ENCODE results near the gene GRIFIN.

Gene GRIFIN

GRCh38 chr7:2476298-2476697 lies at the start of gene GRIFIN:
Gene GRIFIN (minus strand): TSS chr7:2476398. CDS start chr7:2476383, 15 bp downstream.
- no peak for FAIRE-seq

DNA sequence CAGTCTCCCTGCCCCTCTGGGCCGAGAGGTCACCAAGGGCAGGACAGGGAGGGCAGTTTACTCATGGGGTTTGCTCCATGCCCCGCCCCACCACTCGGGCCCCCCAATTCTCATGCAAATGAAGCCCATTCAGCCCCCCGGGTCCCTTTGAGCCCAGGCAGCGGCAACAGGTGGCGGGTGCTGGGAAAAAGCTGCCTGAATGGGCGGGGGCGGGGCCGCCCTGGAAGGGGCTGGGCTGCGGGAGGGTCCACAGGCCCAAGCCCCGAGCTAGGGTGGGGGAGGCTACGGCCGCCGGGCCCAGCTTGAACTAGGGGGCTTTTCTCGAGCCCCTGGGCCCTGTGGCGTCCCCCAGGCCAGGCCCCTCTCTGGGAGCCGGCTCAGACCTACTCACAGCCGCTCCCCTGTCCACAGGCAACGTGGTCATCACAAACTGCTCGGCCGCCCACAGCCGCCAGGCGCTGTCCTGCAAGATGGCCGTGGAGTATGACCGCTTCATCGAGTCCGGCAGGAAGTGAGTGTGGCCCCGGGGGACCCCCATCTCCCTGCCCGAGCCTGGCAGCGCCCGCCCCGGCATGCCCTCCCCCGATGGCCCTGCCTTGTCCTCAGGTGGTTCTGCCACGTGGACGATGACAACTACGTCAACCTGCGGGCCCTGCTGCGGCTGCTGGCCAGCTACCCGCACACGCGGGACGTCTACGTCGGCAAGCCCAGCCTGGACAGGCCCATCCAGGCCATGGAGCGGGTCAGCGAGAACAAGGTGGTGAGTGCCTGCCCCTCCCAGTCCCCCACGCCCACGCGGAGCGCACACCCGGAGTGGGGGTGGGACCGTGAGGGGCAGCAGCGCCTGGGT lies 48.8 kb upstream of the GRIFIN start:
- FAIRE-seq, result no peak

DNA sequence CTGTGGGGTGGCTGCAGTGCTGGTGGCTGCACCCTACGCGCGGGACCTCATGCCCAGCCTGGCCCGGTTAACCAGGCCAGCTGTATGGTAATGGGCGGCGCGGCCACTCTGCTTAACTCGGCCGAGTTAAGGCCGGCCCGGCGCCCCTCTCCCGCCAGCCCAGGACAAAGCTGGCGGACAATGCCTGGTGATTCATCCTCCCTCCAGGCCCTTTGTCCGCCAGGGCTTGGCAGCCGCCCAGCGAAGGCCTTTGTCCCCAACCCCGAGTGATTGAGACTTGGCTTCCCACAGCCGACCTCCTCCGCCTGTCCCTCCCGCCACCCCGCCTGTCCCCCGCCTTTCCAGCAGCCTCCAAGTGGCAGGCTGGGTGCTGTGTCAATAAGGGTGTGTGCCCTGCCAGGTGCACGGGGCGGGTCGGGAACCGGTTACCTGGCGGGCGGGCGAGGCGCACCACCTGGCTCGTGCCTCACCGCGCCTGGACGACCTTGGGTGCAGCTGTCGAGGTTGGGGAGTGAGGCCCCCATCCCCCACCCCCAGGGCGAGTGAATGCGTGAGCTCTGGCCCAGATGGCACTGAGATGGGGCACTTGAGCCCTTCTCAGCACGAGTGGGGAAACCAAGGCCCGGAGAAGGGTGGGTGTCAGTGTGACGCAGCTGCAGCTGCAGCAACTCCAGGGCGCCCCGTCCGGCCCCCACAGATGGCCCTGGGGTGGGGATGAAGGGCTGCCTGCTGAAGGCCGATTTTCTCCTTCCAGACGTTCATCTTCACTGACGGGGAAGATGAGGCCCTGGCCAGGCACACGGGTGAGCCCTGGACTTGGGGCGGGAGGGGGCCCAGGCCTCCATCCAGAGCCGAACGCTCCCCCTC lies 48.0 kb upstream of the GRIFIN start:
- no peak for FAIRE-seq

GRCh38 chr7:2523461-2523936 lies 47.3 kb upstream of the GRIFIN start:
- no peak for FAIRE-seq

DNA sequence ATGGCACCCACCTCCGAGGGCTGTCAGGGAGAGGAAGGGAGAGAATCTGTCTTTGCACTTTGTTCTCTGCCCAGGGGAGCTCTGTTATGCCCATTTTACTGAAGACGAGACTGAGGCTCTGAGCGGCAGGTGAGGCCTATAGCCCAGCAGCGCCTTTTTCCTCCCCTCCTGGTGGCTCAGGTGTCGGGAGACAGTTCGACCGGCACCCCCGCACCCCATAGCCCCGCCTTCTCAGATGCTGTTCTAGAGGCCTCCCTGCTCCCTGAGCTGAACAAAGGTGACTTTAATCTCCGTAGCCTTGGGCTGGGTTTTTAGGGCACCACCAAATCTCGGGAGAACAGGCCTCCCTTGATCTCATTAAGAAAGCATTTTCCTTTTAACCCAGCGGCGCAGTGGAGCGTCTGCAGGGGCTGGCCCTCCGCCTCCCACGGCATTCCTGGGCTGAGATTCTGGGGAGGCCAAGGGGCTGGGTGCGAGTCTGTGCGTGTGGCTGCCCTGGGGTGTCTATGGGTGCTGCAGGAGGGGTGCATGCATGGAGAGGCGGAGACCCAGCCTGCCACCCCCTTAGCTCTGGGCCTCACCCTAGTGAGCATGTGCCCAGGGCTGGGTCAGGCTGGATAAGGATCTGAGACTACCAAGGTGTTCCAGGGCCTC lies 46.7 kb upstream of the GRIFIN start:
- FAIRE-seq, result no peak

- FAIRE-seq, result no peak
Measured at GRCh38 chr7:2521952-2522591, 45.9 kb upstream of the GRIFIN start.

- FAIRE-seq, result no peak
Measured at GRCh38 chr7:2521341-2521745, 45.1 kb upstream of the GRIFIN start.

DNA sequence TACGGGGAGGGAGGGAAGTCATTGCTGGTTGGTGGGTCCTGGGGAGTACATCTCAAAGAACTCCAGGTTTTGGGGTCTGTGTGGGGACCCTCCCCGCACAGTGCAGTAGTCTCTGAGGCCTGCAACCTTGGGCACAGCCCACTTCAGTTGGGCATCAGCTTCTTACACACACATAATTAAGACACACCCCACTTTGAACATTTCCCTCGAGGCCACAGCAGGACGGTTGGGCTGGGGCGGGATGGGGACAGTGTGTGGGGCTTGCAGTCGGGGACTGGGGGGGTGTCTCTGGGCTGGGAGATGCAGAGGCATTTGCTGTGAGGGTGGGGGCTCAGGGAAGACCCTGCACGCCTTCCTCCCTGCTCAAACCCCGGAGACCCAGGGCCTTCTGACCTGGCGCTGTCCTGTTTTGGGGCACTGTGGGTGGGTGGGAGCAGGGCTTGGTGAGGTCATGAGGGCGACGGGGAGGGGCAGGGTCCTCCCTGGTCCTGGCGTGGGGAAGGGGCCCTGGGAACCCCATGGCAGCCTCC lies 44.6 kb upstream of the GRIFIN start:
- FAIRE-seq, result no peak

GRCh38 chr7:2520131-2520760 lies 44.0 kb upstream of the GRIFIN start:
- no peak for FAIRE-seq

- FAIRE-seq, result no peak
Measured at GRCh38 chr7:2519119-2519930, 43.1 kb upstream of the GRIFIN start, which contains the start of gene LFNG. Gene LFNG (plus strand): TSS chr7:2519774. CDS start chr7:2519862, 88 bp downstream.

GRCh38 chr7:2518737-2519118 lies 42.5 kb upstream of the GRIFIN start:
- no peak for FAIRE-seq

DNA sequence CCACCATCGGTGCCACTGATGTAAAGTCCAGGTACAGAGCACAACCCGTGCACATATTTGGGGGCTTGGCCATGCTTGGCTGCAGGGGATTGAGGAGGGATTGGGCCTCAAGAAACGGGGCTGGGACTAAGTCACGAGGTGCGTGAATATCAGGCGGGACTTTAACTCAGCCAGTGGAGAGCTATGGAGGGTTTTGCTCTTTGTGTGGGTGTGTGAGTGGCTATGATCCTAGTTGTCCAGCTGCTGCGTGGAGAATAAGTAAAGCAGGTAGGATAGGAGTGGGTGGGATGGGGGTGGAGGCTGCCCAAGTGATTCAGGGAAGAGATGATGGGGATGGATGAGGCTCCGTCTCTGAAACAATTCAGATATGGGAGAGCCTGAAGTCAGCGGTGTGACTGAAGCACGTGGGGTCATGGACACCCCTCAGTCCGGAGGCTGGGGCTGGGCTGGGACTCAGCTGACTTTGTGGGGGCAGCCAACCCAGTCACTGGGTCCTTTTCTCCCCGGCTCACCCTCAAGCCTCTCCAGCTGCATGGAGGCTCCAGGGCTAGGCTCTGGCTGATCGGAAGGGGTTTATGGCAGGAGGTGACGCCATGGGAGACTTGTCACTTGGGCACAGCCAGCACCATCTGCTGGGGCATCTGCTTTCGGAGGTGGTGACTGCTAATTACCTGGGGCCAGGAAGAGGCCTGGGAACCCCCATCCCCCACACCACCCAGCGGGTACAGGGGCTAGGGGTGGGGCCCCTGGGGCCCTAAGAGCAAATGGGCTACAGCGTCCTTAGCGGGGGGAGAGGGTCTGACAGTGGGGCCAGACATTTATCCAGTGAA lies 41.7 kb upstream of the GRIFIN start:
- no peak for FAIRE-seq

DNA sequence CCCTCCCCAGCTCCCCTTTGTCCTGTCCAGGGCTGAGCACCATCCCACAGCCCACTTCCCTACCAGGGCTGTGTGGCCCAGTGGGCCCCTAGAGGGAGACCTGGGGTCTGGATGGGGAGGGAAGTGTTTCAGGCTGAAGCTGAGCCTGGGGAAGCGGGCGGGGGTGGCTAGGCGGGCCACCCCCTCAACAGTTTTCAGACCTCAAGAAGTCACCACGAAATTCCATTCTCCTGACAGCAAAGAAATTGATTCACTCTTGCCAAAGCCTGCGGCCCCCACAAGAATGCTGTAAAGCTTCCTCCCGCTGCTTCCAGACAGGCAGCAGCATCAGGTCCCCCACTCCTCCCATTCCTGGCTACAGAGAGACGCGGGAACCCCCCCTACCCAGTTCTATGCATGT lies 40.8 kb upstream of the GRIFIN start:
- no peak for FAIRE-seq

- no peak for FAIRE-seq
Measured at GRCh38 chr7:2516194-2516555, 40.0 kb upstream of the GRIFIN start.

DNA sequence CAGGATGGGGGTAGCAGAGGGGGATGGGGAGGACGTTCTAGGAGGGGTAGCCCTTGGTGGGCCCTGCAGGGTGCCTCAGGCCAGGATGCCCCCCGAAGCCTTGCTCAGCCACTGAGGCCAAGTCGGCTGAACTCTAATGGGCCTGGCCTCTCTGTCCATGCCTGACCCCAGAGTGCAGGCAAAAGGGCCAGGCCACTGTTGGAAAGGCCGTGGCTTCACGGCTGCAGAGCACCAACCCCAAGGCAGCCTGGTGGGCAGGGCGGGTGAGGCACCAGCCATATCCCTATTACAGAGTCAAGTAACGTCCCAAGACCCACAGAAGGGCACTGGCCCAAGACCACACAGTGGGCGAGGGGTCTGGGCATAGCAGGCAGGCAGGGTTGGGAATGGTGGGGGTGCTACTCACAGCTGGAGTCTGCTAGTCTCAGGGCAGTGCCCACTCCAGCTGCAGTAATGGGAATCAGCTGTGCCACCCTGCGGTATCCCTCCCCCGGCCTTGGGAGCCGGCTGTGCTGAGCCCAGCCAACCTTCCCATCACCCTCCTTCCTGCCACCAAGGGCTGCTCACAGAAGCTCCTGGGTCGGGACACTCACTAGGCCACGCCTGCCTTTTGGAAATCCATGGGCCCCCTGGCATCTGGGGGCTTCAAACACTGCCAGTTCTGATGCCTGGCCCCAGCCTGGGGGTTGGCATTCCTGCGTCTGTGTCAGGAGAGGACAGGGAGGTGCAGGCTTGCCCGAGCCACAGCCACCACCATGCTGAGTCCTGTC lies 39.4 kb upstream of the GRIFIN start:
- no peak for FAIRE-seq

GRCh38 chr7:2514473-2515423 lies 38.5 kb upstream of the GRIFIN start:
- FAIRE-seq, result no peak

- FAIRE-seq, result no peak
Measured at GRCh38 chr7:2513702-2514101, 37.5 kb upstream of the GRIFIN start.

DNA sequence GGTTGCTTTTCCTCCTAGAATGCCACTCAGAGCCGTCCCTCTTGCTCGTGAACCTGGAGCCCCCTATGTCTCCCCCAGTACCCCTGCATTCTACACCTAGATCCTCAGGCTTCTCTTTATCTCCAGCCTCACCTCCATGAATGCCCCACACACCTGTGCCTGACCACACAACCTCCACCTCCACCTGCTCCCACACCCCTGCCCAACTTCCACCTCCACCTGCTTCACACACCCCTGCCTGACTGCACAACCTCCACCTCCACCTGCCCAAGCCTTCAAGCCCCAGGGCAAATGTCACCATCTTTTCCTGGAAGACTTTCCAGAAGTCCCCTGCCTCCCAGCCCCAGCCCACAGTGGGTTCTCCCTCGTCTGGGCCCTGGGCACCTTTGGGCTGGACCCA lies 36.5 kb upstream of the GRIFIN start:
- FAIRE-seq, result no peak

Data from A204.1 (cell line).